HG02588 (cell line): ENCODE measurements around the gene CACNG4.
"Not testable (repeated sequence)": the region's sequence is repeated elsewhere in the genome, so short reads cannot be mapped to it uniquely, and the experiment has no call there.

Source experiments
- ATAC-seq: cut with Tn5 transposase; IDR thresholded peaks from one replicate; pipeline ENCODE4 v1.9.1; 2021; ENCODE audit warnings: mild to moderate bottlenecking, moderate library complexity; ENCODE audit not compliant: unreplicated experiment

CACNG4 gene

DNA sequence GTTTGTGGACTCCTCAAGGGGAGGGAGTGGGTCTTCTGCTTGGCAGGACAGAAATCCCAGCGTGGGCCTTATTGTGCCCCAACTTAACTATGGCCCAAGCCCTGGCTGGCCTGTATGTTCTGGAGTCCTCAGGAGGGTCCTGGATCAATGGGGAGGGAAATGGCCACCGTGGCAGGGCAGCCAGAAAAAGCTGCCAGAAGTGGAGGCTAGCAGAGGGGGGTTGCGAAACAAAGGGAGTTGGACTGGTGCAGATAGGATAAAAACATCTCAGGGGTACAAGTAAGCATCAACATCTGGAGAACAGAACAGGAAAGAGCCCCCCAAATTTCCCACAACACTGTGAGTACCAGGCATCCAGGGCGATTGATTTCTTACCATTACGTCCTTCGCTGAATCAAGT, 76.1 kb downstream of the CACNG4 start:
- ATAC-seq: no peak

- ATAC-seq: not testable (repeated sequence)
These were observed 76.6 kb downstream of the CACNG4 start for GRCh38 chr17:67041119-67041518.

DNA sequence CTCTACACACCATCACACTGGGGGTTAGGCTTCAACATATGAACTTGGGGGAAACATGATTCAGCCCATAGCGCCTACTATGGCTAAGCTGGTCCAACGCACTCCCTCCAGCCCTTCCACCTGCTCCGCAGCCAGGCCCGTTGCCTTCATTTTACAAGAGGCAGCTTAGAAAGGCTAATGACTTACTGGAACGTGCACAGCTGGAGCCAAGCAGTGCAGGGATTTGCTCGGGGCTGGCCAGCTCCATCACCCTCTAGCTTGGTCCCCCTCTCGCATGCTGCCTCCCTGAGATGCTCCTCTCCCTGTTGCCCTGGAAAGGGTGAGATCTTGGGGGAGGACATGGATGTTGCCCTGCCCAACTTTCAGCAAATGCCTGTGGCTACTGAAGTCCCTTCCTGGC, 77.0 kb downstream of the CACNG4 start:
- ATAC-seq: no peak

DNA sequence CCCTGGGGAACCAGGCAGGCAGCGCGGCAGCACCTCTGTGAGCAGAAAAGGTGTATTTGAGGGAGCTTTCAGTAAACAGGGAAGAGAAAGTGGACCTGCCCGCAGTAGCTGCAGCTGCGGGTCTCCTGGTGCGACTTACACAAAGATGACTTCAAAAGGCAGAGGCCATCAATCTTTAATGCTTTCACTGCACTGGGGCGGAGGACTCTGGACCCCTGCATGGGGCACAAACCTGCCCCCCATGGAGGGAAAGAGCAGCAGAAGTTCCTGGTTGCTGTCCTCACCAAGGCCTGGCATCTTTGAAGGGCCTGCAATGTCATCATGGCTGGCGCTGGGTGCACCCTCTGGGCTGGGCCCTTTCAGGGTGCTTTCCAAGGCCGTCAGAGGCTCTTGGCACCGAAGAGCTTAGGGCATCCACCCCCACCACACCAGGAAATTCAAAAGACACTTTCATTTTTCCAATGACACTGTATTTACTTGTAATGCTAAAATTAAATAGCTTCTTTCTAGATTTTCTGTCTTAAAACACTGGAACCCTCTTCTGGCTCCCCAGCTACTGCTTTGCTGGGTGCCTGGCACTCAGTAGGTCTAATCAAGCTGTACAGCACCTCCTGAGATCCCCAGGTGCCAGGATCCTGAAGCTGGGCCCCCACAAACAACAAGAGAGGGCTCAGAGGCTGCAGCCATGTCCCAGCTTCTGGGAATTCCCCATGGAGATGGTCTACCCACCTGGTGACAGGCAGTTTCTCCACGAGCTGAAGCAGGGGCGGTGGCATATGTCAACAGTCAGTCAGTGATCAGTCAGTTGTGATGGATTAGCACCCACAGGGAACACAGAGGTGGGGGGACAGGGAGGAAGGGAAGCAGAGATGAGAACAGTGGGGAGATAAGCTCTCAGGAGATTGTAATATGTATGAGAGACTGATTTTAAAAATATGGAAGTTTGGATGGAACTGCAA, 77.7 kb downstream of the CACNG4 start:
- no peak for ATAC-seq

DNA sequence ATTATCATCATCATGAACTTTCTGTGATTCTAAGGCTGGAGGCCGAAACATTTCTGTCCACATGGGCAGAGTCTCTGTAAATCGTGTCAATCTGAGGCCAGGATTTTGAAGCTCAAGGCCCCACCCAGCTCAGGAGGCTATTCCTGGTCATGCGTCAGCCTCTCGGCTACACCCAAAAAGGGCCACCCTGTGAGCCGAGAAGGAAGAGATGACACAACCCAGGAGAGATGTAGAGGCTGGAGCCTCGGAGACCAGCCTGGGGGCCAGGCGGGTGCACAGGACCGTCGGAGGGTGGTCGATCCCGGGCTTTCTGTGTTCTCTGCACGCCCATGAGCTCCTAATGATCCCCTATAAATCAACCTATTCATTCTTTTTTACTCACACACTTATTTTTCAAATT, 78.8 kb downstream of the CACNG4 start:
- no peak for ATAC-seq

DNA sequence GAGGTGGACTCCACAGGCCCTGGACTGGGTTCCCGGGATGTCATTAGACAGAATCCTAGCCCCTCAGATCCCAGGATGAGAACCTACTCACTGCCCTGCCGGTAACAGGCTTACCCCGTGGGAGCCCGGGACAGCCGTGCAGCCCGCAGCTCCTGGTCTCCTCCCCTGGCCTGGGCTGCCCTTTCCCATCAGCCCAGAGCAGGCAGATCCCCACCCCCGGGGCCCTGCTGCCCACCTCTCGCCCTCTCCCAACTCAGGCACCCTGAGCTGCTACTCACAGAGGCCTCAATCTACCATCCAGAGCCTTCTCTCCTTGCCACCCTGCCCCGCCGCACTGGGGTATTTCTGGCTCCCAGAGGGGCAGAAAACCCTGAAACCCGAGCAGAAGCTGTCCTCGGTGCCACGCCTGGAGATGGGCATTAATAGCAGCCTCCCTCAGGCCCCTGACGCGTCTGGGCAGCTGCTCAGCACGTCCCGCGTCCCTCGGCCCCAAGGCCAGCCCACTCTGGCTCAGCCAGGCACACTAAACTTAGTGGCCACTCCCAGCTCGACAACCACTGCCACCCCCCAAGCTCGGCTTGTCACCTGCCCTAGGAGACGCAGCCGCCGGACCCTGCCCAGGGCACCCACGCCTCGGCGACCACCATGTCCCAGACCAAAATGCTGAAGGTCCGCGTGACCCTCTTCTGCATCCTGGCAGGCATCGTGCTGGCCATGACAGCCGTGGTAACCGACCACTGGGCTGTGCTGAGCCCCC, 79.7 kb downstream of the CACNG4 start, which contains the start of gene CACNG1:
CACNG1 (plus strand) TSS at position 539 of the 757 bp plus-strand sequence; CDS start at position 646, 107 bp downstream.
- ATAC-seq: no peak

- no peak for ATAC-seq
These were observed 80.4 kb downstream of the CACNG4 start for GRCh38 chr17:67044940-67045339.

DNA sequence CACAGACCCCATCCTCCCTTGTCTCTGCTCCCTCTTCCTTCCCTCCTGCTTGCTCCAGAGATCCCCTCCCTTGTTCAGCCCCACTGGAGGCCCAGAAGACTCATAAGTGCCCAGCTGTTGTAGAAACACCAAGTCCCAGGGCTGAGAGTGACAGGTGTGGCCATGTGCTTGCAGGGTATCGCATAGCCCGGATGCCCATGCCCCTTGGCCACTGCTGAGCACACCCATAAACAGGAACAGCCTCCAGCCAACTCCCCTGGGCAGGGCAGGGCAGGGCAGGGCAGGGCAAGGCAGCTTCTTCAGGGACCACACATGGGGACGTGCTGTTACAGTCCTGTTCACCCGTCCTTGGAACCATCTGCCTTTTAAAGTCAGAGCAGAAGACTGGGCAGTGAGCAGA, 81.9 kb downstream of the CACNG4 start:
- ATAC-seq: no peak

DNA sequence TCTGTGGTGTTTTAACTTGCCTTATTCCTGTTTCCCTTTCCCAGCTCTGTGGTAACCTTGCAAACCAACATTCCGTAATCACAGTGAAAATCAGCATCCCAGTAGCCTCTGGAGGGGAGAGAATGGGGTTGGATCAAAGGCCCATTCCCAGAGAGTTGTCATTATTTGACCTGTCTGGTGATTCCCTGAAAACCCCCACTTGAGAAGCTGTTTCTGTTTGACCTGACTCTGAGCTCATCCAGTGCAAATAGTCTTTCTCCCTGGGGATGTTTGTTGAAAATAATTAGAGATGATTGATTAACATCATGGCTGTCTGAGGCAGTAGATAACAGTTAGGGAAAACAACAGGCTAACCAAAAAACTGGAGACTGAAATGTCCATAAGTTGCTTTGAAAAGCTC, 82.9 kb downstream of the CACNG4 start:
- no peak for ATAC-seq

DNA sequence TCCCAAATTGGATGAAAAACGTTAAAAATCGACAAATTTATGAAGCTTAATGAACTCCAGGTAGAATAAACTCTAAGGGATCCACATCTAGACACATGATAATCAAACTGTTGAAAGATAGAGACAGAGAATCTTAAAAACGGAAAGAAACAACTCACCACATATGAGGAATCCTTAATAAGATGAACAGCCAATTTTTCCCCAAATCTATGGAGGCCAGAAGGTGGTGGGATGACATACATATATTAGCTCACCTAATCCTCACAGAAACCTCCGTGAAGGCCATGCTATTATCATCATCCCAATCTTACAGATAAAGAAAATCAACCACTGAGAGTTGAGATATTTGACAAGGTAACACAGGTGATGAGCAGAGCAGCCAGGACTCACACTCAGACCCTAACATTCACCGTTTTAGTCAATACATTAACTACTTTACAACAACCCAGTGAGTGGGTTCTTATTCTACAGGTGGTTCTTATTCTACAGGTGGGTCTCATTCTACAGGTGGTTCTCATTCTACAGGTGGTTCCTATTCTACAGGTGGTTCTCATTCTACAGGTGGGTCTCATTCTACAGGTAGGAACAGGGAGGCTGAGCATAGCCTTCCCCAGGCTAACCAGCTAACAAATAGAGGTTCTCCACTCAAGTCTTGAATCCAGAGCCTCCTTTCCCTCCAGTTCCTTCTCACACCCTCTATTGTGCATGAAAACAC, 84.7 kb downstream of the CACNG4 start:
- no peak for ATAC-seq

DNA sequence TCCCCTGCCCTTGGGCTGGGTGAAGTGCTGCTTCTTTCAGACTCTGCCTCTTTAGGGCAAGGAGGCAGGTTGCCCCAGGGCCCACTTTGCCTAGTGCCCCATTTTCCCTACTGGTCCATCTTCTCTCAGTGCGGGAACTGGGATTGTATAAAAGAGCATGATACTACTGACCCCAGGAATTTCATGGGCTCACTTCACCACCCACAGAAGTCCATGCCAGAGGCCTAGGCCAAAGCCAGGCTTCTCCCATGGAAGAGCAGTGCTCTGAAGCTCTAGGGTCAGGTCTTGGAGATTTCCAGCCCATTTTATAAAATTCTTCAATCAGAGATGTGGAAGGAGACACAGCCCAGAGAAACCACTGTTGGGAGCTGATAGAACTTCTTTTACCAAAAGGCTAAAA, 85.6 kb downstream of the CACNG4 start:
- ATAC-seq: no peak

DNA sequence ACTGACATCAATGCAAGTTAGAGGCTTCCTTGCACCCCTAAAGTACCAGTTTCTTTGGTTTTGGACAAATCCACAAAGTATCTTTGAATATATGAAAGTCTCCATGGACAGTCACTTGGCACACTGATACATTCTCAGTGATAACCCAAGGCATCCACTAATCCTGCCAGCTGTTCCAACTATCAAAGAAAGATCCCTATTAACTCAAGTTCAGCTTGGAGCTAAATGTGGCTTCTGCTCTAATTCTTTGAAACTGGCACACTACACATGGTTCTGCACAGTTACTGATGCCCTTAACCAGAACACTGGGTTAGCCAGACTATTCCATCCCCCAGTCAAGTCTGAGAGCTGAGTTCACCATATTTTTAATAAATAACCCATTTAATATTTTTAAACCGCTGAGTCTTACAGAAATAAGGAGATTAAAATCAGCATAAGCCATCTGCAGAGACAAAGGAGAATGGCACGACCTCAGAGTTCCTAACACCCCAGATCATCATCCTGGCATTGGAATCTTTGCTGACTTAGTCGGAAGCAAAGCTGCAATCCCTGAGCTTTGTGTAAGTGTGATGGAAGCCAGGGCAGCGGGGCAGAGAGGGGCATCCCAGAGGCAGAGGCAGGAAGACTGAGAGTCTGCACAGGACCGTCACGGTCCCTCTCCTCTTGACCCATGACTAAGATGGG, 86.1 kb downstream of the CACNG4 start:
- no peak for ATAC-seq

- no peak for ATAC-seq
These were observed 86.6 kb downstream of the CACNG4 start for GRCh38 chr17:67051155-67051538.

- no peak for ATAC-seq
These were observed 87.3 kb downstream of the CACNG4 start for GRCh38 chr17:67051837-67052236.

DNA sequence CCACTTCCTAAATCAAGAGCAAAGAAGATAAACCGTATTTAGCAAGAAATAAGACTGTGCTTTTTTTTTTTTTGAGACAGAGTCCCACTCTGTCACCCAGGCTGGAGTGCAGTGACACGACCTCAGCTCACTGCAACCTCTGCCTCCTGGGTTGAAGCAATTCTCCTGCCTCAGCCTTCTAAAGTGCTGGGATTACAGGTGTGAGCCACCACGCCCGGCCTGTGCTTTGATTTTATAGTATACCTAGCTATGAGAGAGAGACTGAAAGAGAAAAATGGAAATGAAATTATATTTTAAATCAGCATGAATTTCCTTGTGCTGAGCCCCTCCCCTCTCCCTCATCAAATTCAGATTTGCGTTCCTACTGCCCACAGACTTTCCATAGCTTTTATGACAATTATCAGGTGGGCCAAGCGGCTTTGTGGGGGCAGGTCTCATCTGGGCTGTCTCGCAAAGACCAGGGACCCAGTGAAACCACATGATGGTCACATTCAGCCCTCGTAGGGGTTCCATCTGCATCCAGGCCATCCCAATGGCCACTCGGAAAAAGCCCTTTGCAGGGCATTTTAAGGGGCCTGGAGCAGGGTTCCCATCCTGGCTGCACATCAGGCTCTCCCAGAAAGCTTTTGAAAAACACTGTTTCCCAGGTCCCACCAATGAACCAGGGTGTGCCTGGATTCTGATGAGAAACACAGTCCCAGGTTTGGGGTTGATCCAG, 88.4 kb downstream of the CACNG4 start:
- no peak for ATAC-seq

- ATAC-seq: no peak
These were observed 89.0 kb downstream of the CACNG4 start for GRCh38 chr17:67053438-67054000.

- no peak for ATAC-seq
These were observed 89.6 kb downstream of the CACNG4 start for GRCh38 chr17:67054011-67054591.

GRCh38 chr17:67054608-67055007, 90.1 kb downstream of the CACNG4 start:
- ATAC-seq: no peak

DNA sequence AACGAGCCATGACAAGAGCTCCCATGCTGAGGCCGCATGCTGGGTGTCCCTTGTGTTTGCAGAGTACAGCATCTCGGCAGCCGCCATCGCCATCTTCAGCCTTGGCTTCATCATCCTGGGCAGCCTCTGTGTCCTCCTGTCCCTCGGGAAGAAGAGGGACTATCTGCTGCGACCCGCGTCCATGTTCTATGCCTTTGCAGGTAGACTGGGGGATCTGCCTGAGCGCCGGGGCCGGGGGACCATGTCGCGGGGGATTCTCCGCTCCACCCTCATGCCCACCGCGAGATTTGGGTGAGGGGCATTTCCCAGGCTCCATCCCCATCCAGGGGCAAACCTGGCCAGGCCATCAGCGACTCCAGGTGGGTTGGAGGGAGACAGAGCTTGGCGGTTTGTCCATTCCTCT, 90.5 kb downstream of the CACNG4 start:
- ATAC-seq: no peak
